Fibroblast of skin of left quadriceps (primary cell): Measurements from ENCODE around the gene SEZ6.
"Not testable (repeated sequence)": the region's sequence is repeated elsewhere in the genome, so short reads cannot be mapped to it uniquely, and the experiment has no call there.

Experiments used
- DNase-seq, 2 experiments: peaks; one replicate each; pipeline ENCODE4 v3.0.0-alpha.2; 2013; ENCODE audit warnings: low read depth in 2 of 2

Gene SEZ6

GRCh38 chr17:28935744-28936460 is 69.9 kb downstream of the SEZ6 start:
- DNase-seq: no peak

GRCh38 chr17:28934508-28934907 is 71.3 kb downstream of the SEZ6 start:
- not testable (repeated sequence) for DNase-seq

- no peak for DNase-seq
These were observed 76.0 kb downstream of the SEZ6 start for GRCh38 chr17:28929787-28930186.

GRCh38 chr17:28928061-28928460 is 77.8 kb downstream of the SEZ6 start:
- DNase-seq: no peak

GRCh38 chr17:28926786-28927185 is 79.0 kb downstream of the SEZ6 start:
- no peak for DNase-seq

- no peak for DNase-seq
These were observed 79.5 kb downstream of the SEZ6 start for GRCh38 chr17:28926366-28926765.

- peak; percentile 63 to 65 for DNase-seq
These were observed 79.9 kb downstream of the SEZ6 start for GRCh38 chr17:28925912-28926365.

GRCh38 chr17:28920201-28920600 is 85.6 kb downstream of the SEZ6 start:
- DNase-seq: no peak

- no peak for DNase-seq
These were observed 87.5 kb downstream of the SEZ6 start for GRCh38 chr17:28918295-28918694.

GRCh38 chr17:28917465-28917864 is 88.4 kb downstream of the SEZ6 start:
- DNase-seq: no peak

GRCh38 chr17:28917029-28917428 is 88.8 kb downstream of the SEZ6 start:
- DNase-seq: no peak

- DNase-seq: no peak
These were observed 89.4 kb downstream of the SEZ6 start for GRCh38 chr17:28916302-28916934.

- DNase-seq: no peak
These were observed 92.9 kb downstream of the SEZ6 start for GRCh38 chr17:28912938-28913333.

- DNase-seq: no peak
These were observed 93.4 kb downstream of the SEZ6 start for GRCh38 chr17:28912281-28912937.

- no peak for DNase-seq
These were observed 94.3 kb downstream of the SEZ6 start for GRCh38 chr17:28911411-28912045.

- no peak for DNase-seq
These were observed 95.3 kb downstream of the SEZ6 start for GRCh38 chr17:28910534-28910933.

GRCh38 chr17:28908640-28909167 is 97.1 kb downstream of the SEZ6 start:
- DNase-seq: peak; percentile 29

- DNase-seq: no peak
These were observed 97.9 kb downstream of the SEZ6 start for GRCh38 chr17:28907709-28908475.

GRCh38 chr17:28906706-28907438 is 99.0 kb downstream of the SEZ6 start:
- no peak for DNase-seq

- DNase-seq: no peak
These were observed 99.6 kb downstream of the SEZ6 start for GRCh38 chr17:28906276-28906675.
